Measurements from ENCODE around the gene ICA1L.
A peak's percentile ranks its signal among the peaks of the same experiment; 100 is the strongest.

The ICA1L gene

GRCh38 chr2:202883987-202884675, 12.6 kb upstream of the ICA1L start:
- H3K36me3 ChIP-seq (ENCODE audit: control insufficient read depth, insufficient read depth, low read length): peaks cover 3% of the 10 kb centered on the region
- TF ChIP-seq, protein P1, sequence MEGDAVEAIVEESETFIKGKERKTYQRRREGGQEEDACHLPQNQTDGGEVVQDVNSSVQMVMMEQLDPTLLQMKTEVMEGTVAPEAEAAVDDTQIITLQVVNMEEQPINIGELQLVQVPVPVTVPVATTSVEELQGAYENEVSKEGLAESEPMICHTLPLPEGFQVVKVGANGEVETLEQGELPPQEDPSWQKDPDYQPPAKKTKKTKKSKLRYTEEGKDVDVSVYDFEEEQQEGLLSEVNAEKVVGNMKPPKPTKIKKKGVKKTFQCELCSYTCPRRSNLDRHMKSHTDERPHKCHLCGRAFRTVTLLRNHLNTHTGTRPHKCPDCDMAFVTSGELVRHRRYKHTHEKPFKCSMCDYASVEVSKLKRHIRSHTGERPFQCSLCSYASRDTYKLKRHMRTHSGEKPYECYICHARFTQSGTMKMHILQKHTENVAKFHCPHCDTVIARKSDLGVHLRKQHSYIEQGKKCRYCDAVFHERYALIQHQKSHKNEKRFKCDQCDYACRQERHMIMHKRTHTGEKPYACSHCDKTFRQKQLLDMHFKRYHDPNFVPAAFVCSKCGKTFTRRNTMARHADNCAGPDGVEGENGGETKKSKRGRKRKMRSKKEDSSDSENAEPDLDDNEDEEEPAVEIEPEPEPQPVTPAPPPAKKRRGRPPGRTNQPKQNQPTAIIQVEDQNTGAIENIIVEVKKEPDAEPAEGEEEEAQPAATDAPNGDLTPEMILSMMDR (IDR thresholded peaks at IDR 0.05; ENCODE audit: insufficient read depth, low read length, poor library complexity, severe bottlenecking): no peak
- no peaks in the 10 kb centered on the region for H3K27me3 ChIP-seq (replicated peaks; ENCODE audit: control insufficient read depth, insufficient read depth, low read length)
- no peak for DNase-seq (ENCODE audit: extremely low read depth, insufficient read length)
- no peak overlapping the region for H3K4me3 ChIP-seq (replicated peaks; ENCODE audit: low read depth, low read length)

- TF ChIP-seq, protein P1 (IDR thresholded peaks at IDR 0.05; ENCODE audit: insufficient read depth, low read length, poor library complexity, severe bottlenecking): no peak
- DNase-seq (ENCODE audit: extremely low read depth, insufficient read length): no peak
- Histone ChIP-seq H3K4me3 (replicated peaks; ENCODE audit: low read depth, low read length) (no peak overlapping the region), H3K36me3 (ENCODE audit: control insufficient read depth, insufficient read depth, low read length) (peaks cover 3% of the 10 kb centered on the region), H3K27me3 (replicated peaks; ENCODE audit: control insufficient read depth, insufficient read depth, low read length) (no peaks in the 10 kb centered on the region)
Observed at GRCh38 chr2:202881570-202881969, 10.0 kb upstream of the ICA1L start.

DNA sequence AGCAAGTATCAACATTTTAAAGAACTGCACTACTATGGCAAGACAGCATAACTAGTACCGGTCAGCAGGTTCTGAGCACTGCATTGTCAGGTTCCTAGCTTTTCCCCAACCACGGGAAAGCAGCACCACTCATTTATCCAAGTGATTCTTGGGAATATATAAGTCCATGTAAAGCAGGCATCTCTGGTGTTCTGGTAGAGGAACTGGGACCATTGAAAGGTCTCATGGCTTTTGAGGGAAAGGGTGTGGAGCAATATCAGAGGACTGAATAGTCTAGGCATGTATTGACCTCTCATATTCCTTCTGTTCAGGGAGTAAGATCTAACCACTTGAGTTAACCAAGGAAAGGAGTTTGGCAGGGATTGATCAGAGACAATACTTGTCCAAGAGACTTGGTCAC, 6.1 kb upstream of the ICA1L start:
- no peak overlapping the region for H3K4me3 ChIP-seq (replicated peaks; ENCODE audit: low read depth, low read length)
- no peak for DNase-seq (ENCODE audit: extremely low read depth, insufficient read length)
- no peaks in the 10 kb centered on the region for H3K27me3 ChIP-seq (replicated peaks; ENCODE audit: control insufficient read depth, insufficient read depth, low read length)
- TF ChIP-seq, protein P1 (IDR thresholded peaks at IDR 0.05; ENCODE audit: insufficient read depth, low read length, poor library complexity, severe bottlenecking): no peak
- peaks cover 3% of the 10 kb centered on the region for H3K36me3 ChIP-seq (ENCODE audit: control insufficient read depth, insufficient read depth, low read length)

DNA sequence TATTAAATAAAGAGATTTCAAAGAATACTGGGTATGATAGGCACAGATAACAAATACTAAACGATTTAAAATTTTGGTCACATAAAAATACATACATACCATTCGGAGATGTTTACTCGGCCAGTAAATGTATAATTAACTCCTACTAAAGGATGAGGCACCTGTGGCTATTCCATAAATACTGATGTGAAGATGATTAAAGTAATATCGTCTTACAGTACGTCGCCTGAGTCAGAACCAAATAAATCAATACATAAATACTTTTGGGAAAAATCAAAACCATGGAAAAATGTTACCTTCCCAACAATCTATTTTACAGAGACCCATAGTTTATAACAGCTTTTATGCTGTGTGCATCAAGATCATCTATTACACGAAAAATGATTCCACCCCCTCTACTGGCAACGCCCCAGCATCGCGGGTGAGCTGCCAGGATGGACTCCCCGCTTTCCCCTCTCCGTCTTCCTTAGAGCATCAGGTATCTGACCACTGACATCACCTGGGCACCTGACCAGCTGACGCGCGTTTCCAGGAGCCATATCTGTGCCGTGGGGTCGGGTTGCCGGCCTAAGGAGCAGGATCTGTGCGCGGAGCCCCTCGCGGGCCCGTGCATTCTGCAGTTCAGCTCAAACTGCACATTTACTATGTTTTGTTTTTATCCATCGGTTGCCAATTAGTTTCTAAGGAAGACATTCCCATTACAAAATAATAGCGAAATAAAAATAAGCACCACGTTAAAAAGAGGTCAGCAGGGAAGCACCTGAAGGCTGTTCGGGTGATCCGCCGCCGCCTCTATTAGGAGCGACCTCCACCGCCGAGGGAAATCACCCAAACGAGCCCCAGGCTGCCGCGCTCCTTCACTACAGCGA, 901 bp downstream of the ICA1L start:
- peak; percentile 70 for DNase-seq (ENCODE audit: extremely low read depth, insufficient read length)
- TF ChIP-seq, protein P1 (IDR thresholded peaks at IDR 0.05; ENCODE audit: insufficient read depth, low read length, poor library complexity, severe bottlenecking): peak; percentile 79
- H3K27me3 ChIP-seq (replicated peaks; ENCODE audit: control insufficient read depth, insufficient read depth, low read length): no peaks in the 10 kb centered on the region
- H3K4me3 ChIP-seq (replicated peaks; ENCODE audit: low read depth, low read length): peak overlapping the region; percentile 68
- no peaks in the 10 kb centered on the region for H3K36me3 ChIP-seq (ENCODE audit: control insufficient read depth, insufficient read depth, low read length)

DNA sequence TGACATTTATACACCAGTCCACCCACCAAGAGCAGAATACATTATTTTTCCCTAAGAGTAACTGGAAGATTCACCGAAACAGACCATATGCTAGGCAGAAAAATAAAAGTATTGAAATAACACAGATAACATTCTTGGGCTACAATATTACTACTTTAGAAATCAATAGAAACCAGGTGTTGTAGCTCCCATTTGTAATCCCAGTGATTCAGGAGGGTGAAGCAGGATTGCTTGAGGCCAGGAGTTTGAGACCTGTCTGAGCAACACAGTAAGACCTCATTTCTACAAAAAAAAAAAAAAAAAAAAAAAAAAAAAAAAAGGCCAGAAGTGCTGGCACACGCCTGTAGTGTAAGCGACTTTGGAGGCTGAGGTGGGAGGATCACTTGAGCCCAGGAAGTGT, 9.6 kb downstream of the ICA1L start:
- DNase-seq (ENCODE audit: extremely low read depth, insufficient read length): no peak
- TF ChIP-seq, protein P1 (IDR thresholded peaks at IDR 0.05; ENCODE audit: insufficient read depth, low read length, poor library complexity, severe bottlenecking): no peak
- no peaks in the 10 kb centered on the region for H3K36me3 ChIP-seq (ENCODE audit: control insufficient read depth, insufficient read depth, low read length)
- H3K4me3 ChIP-seq (replicated peaks; ENCODE audit: low read depth, low read length): no peak overlapping the region
- H3K27me3 ChIP-seq (replicated peaks; ENCODE audit: control insufficient read depth, insufficient read depth, low read length): no peaks in the 10 kb centered on the region
